CD1c-positive myeloid dendritic cell (primary cell): ENCODE results near the gene STARD9.
"Not testable (repeated sequence)": the region's sequence is repeated elsewhere in the genome, so short reads cannot be mapped to it uniquely, and the experiment has no call there.

Experiments
- DNase-seq: peaks from one replicate; pipeline ENCODE4 v3.0.0-alpha.2; 2016; ENCODE audit errors: extremely low spot score

Gene STARD9

DNA sequence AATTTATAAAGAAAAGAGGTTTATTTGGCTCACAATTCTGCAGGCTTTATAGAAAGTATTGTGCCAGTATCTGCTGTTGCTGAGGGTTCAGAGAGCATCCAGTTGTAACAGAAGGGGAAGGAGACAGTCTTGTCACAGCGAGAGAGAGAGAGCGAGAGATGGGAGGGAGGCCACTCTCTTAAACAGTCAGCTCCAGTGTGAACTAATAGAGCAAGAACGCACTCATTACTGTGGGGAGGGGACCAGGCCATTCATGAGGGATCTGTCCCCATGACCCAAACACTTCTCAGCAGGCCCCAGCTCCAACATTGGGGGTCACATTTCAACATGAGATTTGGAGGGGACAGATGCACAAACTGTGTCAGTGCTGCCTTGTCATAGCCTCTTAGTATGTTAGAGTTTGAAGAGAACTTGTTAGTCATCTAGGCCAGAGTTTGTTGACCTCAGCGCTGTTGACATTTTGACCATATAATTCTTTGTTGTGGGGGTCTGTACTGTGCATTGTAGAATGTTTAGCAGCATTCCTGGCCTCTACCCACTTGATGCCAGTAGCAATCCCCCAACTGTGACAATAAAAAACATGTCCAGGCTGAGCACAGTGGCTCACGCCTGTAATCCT is 15.3 kb downstream of the STARD9 start:
- no peak for DNase-seq

DNA sequence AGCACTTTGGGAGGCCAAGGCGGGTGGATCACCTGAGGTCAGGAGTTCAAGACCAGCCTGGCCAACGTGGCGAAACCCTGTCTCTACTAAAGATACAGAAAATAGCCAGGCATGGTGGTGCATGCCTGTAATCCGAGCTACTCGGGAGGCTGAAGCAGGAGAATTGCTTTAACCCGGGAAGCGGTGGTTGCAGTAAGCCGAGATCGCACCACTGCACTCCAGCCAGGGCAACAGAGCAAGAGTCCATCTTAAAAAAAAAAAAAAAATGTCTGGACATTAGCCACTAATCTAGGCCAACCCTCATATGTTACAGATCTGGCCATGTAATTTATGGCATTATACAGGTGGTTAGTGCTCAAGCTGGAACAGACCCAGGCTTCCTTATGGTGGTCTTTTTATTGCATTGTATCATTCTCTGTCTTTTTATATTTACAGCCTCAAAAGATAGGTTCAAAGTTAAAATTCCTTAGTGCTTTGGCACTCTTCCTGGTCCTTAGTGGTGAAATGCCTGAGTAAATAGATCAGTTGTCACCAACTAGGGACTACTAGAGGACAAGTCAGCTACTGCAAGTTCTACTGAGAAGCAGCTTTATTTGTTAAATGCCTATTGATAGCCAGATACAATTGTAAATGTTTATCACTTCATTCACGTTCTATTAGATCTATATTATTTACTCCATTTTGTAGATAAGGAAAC is 16.0 kb downstream of the STARD9 start:
- DNase-seq = no peak

DNA sequence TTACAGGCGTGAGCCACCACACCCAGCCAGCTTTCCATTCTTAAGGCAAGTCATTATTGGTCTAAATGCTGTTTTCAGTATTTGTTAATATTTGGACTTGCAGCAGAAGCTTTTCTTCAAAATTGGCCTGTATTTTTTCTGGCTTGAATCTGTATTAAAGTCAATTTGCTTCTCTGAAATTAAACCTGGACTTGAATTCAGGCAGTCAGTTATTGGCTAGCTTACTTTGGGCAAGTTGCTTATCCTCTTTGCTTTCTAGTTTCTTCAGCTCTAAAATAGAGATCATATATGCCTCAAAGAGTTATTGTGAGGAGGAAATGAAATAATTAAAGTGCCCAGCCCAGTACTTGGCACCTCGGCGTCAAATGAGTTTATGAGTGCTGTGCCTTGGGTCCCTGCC is 17.3 kb downstream of the STARD9 start:
- no peak for DNase-seq

- no peak for DNase-seq
Measured at GRCh38 chr15:42593143-42593542, 17.7 kb downstream of the STARD9 start.

DNA sequence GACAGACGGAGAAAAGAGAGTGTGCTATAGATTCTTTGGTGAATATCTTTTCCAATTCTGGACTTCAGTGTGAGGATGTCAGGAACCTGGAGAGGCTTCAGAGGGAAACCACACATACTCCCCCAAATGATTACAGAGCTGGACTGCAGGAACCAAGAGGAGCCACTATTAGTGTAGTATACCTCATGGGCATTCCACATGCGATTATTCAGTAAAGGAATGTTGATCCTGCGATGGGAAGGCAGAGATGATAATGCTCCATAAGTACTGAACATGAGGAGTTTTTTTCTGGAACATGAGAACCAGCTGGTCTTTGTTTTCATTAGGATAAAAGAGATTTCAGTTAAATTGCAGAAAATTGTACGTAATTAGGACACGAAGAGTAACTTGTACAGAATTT is 18.7 kb downstream of the STARD9 start:
- DNase-seq = no peak

GRCh38 chr15:42595626-42596240 is 20.3 kb downstream of the STARD9 start:
- no peak for DNase-seq

GRCh38 chr15:42601316-42601715 is 25.9 kb downstream of the STARD9 start:
- DNase-seq = not testable (repeated sequence)

DNA sequence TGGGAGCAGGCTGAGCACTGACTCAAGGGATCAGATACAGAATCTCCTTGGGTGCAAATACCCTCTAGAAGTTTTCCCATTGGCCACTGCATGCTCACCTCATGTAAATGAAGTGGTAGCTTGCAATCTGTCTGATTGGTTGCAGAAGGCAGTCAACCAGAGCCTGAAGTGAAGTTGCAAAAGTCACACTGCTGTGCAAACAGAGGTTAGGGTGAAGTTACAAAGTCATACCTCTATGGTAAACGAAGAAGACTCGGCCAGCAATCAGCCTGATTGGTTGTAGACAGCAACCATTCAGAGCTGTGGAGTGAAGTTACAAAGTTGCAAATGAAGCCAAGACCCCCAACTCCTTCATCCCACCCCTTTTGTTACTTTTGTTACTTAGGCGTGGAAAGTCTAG is 27.1 kb downstream of the STARD9 start:
- no peak for DNase-seq

DNA sequence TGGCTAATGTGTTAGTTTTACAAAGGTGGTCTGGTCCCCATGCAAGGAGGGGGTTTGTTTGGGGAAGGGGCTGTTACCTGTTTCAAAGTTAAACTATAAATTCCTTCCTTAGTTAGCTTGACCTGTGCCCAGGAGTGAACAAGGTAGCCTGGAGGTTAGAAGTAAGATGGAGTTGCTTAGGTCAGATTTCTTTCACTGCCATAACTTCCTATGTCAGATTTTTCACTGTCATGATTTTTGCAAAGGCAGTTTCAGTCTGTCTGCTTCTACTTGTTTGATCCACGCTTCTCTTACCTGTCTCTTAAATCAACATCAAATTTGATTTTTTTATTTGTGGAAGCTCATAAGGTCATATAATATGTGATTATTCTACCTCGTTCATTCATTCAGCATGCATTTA is 28.6 kb downstream of the STARD9 start:
- DNase-seq = no peak

DNA sequence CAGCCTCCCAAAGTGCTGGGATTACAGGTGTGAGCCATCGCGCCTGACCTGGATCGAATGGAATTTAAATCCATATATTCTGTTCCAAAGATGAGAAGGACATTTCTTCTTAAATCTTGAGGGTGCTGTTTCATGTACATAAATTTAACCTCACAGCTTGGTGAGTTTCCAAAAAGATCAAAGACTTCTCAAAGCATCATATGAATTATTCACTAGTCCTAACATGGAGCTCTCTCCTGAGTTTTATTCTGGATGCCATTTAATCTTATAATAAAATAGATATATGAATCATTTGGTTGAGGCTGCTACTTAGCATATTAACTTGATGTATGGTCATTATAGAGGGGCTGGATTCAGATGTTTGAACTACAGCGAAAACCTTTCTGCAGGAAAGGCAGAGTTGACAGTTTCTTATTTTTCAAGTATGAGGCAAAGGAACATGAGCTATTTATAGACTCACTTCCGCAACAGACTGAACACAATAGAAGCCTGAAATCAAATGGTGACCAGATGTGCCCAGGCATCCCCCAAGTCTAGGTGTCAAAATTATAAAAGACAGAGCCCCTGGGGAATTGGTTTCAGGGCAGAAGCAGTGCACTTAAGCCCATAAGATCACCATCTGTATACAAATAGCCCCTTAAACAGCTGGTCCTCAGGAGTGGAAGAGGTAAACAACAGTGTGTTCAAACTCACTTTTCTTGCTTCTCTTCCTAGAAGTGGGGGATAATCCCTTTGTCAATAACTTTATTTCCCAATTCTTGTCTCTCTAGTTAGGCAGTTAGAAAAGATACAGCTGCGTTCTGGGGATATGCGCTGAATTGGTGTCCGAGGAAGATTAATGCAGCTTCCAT is 29.7 kb downstream of the STARD9 start:
- DNase-seq = peak; percentile 12

DNA sequence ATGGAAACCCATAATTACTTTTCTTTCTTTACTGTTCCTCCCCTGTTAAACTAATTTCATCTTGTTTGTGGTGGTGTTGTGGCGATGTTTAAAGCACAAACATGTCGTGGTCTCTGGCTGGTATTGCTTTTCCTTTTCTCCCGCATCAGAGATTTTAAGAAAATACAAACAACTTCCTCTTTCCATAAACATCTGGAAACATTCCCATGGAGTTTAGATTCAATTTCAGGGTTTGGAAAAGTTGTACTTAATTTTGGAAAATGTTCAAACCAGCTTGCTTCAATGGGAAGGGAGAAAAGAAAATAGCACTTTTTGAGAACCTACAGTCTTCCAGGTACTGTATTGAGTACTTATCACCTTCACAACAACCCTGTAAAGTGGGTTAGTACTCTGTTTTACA is 30.4 kb downstream of the STARD9 start:
- peak; percentile 1 for DNase-seq

DNA sequence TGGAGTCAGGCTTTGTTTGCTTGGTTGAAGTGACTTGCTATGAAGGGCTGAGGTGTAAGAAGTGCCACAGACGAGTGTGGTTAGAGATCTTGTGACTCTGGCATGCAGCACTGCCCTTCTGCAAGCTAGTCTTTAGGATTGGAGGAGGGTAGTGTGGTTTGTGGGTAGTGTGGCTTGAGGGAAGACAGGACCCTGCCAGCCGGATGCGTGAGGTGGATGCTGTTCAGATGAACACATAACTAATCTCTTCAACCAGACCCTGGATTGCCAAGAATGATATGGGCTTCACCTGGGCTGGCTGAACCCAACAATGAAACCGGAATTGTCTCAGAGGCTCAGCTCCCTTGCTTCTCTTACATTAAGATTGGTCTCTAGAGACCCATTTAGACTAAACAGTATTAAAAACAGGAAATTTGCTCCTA is 32.7 kb downstream of the STARD9 start:
- DNase-seq = no peak

DNA sequence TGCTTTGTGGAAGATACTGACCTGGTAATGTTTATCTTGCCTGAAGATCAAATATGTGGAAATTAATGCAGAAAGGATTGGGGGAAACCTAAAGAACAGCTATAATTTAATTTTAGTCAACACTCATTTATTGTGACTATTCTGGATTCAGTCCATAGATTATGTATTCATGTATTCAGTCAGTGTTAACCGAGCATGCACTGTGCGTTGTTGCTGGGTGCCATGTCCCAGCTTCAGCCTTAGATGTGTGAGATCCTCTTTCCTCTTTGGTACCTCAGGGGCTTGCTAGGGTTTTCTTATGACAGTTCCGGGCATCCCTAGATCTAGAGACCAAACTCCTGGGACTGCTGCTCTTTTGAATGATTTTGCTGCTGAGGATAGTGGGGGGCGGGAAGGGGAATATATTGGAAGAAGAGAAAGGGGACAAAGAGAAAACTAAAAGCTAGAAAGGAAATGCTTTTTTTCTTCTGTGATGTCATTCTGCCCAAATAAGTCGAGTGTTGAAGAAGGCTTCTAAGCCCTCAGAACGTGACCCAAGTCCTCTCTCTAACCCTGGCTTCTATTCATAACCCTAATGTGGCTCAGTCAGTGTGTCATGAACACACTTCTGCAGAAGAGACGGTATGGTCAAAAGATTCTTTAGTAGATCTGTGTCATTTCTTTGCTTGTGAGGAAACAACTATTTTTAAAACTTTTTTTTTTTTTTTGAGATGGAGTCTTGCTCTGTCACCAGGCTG is 33.5 kb downstream of the STARD9 start:
- no peak for DNase-seq

DNA sequence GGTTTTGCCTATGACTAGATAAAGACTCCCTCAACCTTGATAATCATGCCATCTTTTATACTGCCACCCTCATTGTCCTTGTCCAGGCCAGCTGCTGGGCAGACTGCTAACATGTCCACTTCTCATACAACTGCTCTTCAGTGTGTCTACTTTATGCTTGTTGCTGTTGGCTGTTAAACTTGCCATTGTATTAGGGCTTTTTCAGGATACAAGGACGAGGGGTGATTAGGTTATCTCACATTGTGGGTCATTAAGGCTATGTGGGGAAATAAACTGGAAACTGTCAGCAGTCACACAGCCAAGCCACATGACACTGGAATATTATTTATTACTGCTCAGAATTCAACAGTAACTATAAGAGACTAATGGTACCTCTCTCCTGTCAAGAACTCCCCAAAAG is 36.1 kb downstream of the STARD9 start:
- DNase-seq = no peak

DNA sequence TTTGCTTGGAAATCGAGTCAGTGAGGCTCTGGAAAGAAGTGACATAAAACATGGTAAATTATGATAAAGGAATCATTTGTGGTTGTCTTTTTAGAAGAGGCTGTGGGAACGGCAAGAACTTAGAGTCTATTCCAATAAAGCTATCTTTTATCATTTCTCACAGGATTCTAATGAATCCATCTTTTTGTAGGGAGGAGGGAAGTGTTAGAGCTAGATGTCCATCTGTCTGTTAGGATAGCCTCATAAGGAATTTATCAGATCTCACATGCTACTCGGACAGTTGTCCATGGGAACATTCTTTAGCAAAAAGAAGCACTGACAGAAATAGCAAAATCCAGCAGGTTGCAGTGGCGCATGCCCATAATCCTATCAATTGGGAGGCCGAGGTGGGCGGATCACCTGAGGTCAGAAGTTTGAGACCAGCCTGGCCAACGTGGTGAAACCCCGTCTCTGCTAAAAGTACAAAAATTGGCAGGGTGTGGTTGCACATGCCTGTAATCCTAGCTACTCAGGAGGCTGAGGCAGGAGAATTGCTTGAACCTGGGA is 37.0 kb downstream of the STARD9 start:
- DNase-seq = no peak

DNA sequence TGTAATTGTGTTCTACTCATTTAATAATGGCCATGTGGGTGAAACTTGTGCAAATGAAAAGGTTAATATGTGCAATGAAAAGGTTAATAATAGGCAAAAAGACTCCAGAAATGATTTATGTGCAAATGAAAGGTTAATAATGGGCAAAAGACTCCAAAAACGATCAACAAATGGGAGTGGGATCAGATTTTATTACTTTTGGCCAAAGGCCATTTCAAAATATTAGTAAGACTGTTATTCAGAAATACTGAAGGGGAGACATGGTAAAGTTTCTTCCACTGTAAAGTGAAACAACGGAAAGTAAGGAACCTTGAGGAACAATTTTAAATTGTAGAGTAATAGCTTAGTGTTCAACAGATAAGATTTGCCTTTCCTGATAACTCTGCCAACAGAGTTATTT is 40.7 kb downstream of the STARD9 start:
- no peak for DNase-seq

- no peak for DNase-seq
Measured at GRCh38 chr15:42619656-42620371, 44.4 kb downstream of the STARD9 start.

GRCh38 chr15:42621386-42621785 is 46.0 kb downstream of the STARD9 start:
- no peak for DNase-seq

DNA sequence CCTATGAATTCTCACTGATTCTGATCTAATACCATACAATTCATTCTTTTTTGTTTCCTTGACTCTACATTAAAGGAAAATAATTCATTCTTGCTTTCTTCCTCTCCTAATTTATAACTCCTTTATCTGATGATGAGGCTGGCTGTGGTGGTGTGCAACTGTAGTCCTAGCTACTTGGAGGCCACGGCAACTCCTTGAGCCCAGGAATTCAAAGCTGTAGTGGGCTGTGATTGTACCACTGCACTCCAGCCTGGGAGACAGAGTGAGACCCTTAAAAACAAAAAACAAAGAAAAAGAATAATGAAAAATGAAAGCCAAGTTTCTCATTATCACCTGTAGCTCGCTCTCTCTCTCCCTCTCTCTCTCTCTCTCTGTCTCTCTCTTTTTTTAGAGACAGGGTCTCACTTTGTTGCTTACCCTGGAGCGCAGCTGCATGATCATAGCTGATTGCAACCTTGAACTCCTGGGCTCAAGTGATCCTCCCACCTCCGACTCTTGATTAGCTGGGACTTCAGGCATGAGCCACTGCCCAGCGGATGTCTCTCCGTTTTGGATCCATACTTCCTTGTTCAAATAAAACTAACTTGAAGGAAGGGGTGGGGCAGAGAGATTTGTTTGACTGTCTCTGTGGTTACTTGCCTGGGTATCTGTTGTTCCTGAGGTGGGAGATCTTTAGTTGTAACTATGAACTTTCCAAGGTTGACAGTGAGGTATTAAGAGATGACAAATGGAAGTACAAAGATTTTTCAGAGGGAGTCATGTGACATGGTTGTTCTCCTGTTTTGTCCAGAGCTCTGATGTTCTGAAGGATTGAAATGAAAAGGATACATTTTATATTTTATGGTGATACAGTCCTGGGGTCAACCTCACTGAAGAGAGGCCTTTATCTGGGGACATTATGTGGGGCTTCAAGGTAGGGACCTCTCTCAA is 46.9 kb downstream of the STARD9 start:
- DNase-seq = no peak

DNA sequence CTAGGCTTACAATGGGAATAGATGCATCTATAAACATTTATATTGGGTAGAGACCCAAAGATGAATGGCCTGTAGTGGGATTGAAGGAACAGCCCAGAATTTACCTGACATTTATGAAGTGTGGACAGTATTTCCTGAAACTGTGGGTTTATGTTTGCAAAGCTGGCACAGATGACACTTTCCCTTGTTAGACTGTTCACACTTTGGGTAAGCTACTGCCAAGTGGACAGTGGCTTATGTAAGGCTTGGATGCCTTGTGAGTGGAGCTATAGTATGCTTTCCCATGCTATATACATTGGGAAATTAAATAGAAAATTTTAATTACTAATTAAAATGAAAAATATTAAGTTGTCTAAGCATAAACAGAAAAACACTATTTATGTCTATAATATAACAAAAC is 48.5 kb downstream of the STARD9 start:
- no peak for DNase-seq
